Kidney epithelial cell (primary cell): Measurements from ENCODE around the gene YDJC. TPM values are rescaled to one million over a fixed set of nuclear protein-coding genes. Genes with fewer than 3 reads are reported as not detected.
A peak's percentile ranks its signal among the peaks of the same experiment; 100 is the strongest.

Source experiments
- DNase-seq: peaks from one replicate; pipeline ENCODE4 v3.0.0-alpha.2; 2010; ENCODE audit warnings: low read depth
- H3K27me3 ChIP-seq: 2 replicates; pipeline ENCODE4 v1.6.0; 2011; ENCODE audit warnings: low read length; ENCODE audit not compliant: control insufficient read depth, insufficient read depth
- H3K36me3 ChIP-seq: 2 replicates; pipeline ENCODE4 v1.5.1; 2011; ENCODE audit warnings: low read length; ENCODE audit not compliant: control insufficient read depth, insufficient read depth
- H3K4me3 ChIP-seq: 2 replicates; pipeline ENCODE4 v1.5.1; 2011; ENCODE audit warnings: low read depth, mild to moderate bottlenecking, control low read depth, low read length
- total RNA-seq: library from RNA; depleted of rRNA; stranded (reverse); fragments of >200 nt; gene quantifications from 2 replicates; pipeline ENCODE4 v1.2.3, GENCODE V29; 2015
- TF ChIP-seq, protein P1 (sequence below): IDR thresholded peaks from 2 replicates; pipeline ENCODE4 v1.5.1; 2011; ENCODE audit warnings: mild to moderate bottlenecking, moderate library complexity, low read length, control low read depth, inconsistent platforms; ENCODE audit not compliant: insufficient read depth, poor library complexity, severe bottlenecking

The YDJC gene
- total RNA-seq, 1 donor from 2014 or later: 95.5 TPM

- TF ChIP-seq, protein P1, sequence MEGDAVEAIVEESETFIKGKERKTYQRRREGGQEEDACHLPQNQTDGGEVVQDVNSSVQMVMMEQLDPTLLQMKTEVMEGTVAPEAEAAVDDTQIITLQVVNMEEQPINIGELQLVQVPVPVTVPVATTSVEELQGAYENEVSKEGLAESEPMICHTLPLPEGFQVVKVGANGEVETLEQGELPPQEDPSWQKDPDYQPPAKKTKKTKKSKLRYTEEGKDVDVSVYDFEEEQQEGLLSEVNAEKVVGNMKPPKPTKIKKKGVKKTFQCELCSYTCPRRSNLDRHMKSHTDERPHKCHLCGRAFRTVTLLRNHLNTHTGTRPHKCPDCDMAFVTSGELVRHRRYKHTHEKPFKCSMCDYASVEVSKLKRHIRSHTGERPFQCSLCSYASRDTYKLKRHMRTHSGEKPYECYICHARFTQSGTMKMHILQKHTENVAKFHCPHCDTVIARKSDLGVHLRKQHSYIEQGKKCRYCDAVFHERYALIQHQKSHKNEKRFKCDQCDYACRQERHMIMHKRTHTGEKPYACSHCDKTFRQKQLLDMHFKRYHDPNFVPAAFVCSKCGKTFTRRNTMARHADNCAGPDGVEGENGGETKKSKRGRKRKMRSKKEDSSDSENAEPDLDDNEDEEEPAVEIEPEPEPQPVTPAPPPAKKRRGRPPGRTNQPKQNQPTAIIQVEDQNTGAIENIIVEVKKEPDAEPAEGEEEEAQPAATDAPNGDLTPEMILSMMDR: no peak
- Histone ChIP-seq H3K4me3 (peak overlapping the region; percentile 100), H3K27me3 (no peaks in the 10 kb centered on the region), H3K36me3 (no peaks in the 10 kb centered on the region)
- no peak for DNase-seq
Observed at GRCh38 chr22:21628386-21629254, 1.2 kb downstream of the YDJC start.

DNA sequence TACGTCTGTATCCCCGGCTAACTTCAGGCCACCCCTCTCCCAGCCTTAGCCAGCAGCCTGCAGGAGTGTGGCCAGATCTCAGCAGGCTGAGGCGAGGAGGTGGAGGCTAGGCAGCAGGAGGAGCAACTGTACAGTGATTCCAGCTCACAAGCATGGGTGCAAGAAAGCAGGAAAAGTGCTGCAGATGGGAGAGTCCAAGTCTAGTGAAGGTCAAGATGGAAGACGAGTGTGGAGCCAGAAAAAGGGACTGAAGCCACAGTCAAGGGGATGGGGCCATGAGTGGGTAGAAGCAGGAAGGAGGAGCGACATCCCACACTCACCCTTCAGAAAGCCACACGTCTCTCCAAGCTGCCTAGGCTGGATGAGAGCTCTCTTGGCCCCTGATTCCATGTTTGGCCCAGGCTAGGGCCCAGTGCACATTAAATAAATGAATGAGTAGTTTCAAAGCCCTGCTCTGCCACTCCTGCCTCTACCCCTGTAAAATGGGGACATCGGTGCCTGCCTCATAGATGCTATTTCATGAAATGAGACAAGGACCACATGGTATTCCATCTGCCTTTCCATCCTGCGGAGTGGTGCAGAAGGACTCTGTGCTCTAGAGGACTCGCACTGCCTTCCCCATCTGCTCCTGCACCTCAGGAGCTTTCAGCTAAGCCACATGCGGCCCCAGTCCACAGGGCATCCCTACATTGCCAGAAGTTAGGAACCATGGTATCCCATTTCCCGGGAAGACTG, 2.9 kb downstream of the YDJC start:
- TF ChIP-seq, protein P1: no peak
- Histone ChIP-seq H3K36me3 (peaks cover 3% of the 10 kb centered on the region), H3K4me3 (no peak overlapping the region), H3K27me3 (no peaks in the 10 kb centered on the region)
- DNase-seq: no peak

- TF ChIP-seq, protein P1: no peak
- H3K27me3 ChIP-seq: no peaks in the 10 kb centered on the region
- peaks cover 3% of the 10 kb centered on the region for H3K36me3 ChIP-seq
- H3K4me3 ChIP-seq: no peak overlapping the region
- DNase-seq: no peak
Observed at GRCh38 chr22:21626073-21626734, 3.6 kb downstream of the YDJC start.

- TF ChIP-seq, protein P1: no peak
- no peaks in the 10 kb centered on the region for H3K27me3 ChIP-seq
- no peak for DNase-seq
- no peak overlapping the region for H3K4me3 ChIP-seq
- H3K36me3 ChIP-seq: peaks cover 3% of the 10 kb centered on the region
Observed at GRCh38 chr22:21624880-21625791, 4.7 kb downstream of the YDJC start.

GRCh38 chr22:21624120-21624879, 5.5 kb downstream of the YDJC start:
- peaks cover 3% of the 10 kb centered on the region for H3K36me3 ChIP-seq
- DNase-seq: no peak
- H3K4me3 ChIP-seq: no peak overlapping the region
- TF ChIP-seq, protein P1: peak; percentile 70
- no peaks in the 10 kb centered on the region for H3K27me3 ChIP-seq
